AG09309 (cell line): ENCODE data around the gene PRKD1.

Experiments used
- DNase-seq: peaks from one replicate; pipeline ENCODE4 v3.0.0-alpha.2; 2010; ENCODE audit warnings: low read depth
- H3K4me3 ChIP-seq: 2 replicates; pipeline ENCODE4 v1.5.1; 2011; ENCODE audit warnings: mild to moderate bottlenecking, low read depth, low read length, moderate library complexity; ENCODE audit not compliant: control insufficient read depth
- TF ChIP-seq, protein P1 (sequence below): IDR thresholded peaks from 2 replicates; pipeline ENCODE4 v1.5.1; 2011; ENCODE audit warnings: mild to moderate bottlenecking, low read depth, low read length, inconsistent platforms; ENCODE audit not compliant: insufficient read depth, control insufficient read depth; ENCODE audit errors: missing control alignments

Gene PRKD1

DNA sequence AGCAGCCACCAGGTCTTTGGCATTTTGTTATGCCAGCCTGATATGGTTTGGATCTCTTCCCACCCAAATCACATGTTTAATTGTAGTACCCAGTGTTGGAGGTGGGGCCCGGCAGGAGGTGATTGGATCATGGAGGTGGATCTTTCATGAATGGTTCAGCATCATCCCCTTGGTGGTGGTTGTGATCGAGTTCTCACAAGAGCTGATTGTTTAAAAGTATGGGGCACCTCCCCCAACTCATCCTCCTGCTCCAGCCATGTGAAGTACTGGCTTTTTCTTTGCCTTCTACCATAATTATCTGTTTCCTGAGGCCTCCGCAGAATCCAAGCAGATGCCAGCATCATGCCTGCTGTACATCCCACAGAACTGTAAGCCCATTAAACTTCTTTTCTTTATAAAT is 12.8 kb upstream of the PRKD1 start:
- DNase-seq, result no peak
- TF ChIP-seq, protein P1, sequence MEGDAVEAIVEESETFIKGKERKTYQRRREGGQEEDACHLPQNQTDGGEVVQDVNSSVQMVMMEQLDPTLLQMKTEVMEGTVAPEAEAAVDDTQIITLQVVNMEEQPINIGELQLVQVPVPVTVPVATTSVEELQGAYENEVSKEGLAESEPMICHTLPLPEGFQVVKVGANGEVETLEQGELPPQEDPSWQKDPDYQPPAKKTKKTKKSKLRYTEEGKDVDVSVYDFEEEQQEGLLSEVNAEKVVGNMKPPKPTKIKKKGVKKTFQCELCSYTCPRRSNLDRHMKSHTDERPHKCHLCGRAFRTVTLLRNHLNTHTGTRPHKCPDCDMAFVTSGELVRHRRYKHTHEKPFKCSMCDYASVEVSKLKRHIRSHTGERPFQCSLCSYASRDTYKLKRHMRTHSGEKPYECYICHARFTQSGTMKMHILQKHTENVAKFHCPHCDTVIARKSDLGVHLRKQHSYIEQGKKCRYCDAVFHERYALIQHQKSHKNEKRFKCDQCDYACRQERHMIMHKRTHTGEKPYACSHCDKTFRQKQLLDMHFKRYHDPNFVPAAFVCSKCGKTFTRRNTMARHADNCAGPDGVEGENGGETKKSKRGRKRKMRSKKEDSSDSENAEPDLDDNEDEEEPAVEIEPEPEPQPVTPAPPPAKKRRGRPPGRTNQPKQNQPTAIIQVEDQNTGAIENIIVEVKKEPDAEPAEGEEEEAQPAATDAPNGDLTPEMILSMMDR, result no peak
- no peak overlapping the region for H3K4me3 ChIP-seq

GRCh38 chr14:29937116-29937515 is 9.5 kb upstream of the PRKD1 start:
- DNase-seq, result no peak

DNA sequence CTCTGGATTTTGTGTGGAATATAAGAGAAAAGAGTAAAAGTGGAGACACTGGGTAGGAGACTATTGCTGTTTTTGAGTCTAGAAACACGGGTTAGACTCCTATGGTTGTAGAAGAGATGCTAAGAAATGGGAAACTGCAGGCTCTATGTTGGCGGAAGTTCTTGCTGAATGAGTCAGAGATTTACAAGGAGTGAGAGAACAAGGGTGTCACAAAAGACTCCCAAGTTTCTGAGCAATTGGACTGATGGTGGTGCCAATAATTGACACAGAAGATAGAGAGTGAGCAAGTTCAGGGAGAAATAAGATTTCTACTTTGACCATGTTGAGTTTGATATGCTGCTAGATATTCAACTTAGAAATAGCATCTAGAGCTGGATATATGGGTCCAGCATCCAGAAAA is 2.6 kb upstream of the PRKD1 start:
- DNase-seq, result peak; percentile 59
- no peak overlapping the region for H3K4me3 ChIP-seq
- TF ChIP-seq, protein P1, result no peak

More at GRCh38 chr14:29937116-29937515, 9.5 kb upstream of the PRKD1 start:
- H3K4me3 ChIP-seq, result no peak overlapping the region
- TF ChIP-seq, protein P1, result no peak

- DNase-seq, result no peak
- TF ChIP-seq, protein P1, result no peak
- peak overlapping the region; percentile 30 for H3K4me3 ChIP-seq
These were observed 532 bp upstream of the PRKD1 start for GRCh38 chr14:29928117-29928640.

GRCh38 chr14:29926701-29927375 is 809 bp downstream of the PRKD1 start:
- TF ChIP-seq, protein P1, result no peak
- no peak for DNase-seq
- peak overlapping the region; percentile 83 for H3K4me3 ChIP-seq

- TF ChIP-seq, protein P1, result no peak
- no peak for DNase-seq
- peak overlapping the region; percentile 83 for H3K4me3 ChIP-seq
These were observed 1.4 kb downstream of the PRKD1 start for GRCh38 chr14:29926228-29926627.
